IMR-90 (cell line): Measurements from ENCODE around the gene OR11L1. TPM values are rescaled to one million over a fixed set of nuclear protein-coding genes. Genes with fewer than 3 reads are reported as not detected.

Experiments used
- ATAC-seq: fragments of 200-7000 bp; cut with Tn5 transposase; 2 replicates; pipeline ENCODE4 v1.9.1; 2020; ENCODE audit warnings: low read depth, mild to moderate bottlenecking, moderate library complexity
- BruUV-seq: library from RNA; stranded (reverse); fragments of 400-500 nt; replicated peaks from 2 replicates; lab custom pipeline; 2021; lab: Mats Ljungman, UMichigan
- CTCF ChIA-PET: fragments of 300-600 bp; formaldehyde crosslinking; extraction: SDS; loops from one replicate; lab custom pipeline; 2021; ENCODE audit warnings: antibody characterized with exemption; lab: Yijun Ruan, JAX
- POLR2A ChIA-PET: fragments of 300-600 bp; sonication (Branson Sonifier 250); formaldehyde crosslinking; loops from one replicate; lab custom pipeline; 2022; ENCODE audit warnings: antibody characterized with exemption; ENCODE audit not compliant: unreplicated experiment; lab: Charles Lee
- DNase-seq: peaks from one replicate; pipeline ENCODE4 v3.0.0; 2013
- H2AFZ ChIP-seq: replicated peaks from 2 replicates; pipeline ENCODE3; 2013; ENCODE audit warnings: low read length, mild to moderate bottlenecking; ENCODE audit not compliant: poor library complexity
- H2AK5ac ChIP-seq: 2 replicates; pipeline ENCODE4 v1.6.1; 2013; ENCODE audit warnings: low read depth, low read length, inconsistent platforms
- H2AK9ac ChIP-seq: replicated peaks from 2 replicates; pipeline ENCODE3; 2013; ENCODE audit warnings: mild to moderate bottlenecking, low read depth, low read length, moderate library complexity; ENCODE audit not compliant: poor library complexity
- H2BK120ac ChIP-seq: 2 replicates; pipeline ENCODE4 v1.6.1; 2013; ENCODE audit warnings: low read depth, low read length, inconsistent platforms
- H2BK15ac ChIP-seq: 3 replicates; pipeline ENCODE4 v1.6.1; 2013; ENCODE audit warnings: low read depth, low read length, inconsistent platforms
- H2BK20ac ChIP-seq: 2 replicates; pipeline ENCODE4 v1.6.1; 2013; ENCODE audit warnings: low read depth, mild to moderate bottlenecking, inconsistent platforms, low read length, moderate library complexity
- H2BK5ac ChIP-seq: 2 replicates; pipeline ENCODE4 v1.6.1; 2013; ENCODE audit warnings: mild to moderate bottlenecking, low read depth, low read length, inconsistent platforms; ENCODE audit not compliant: poor library complexity, severe bottlenecking
- H3K14ac ChIP-seq: replicated peaks from 2 replicates; pipeline ENCODE4 v1.6.1; 2013; ENCODE audit warnings: low read depth, low read length, inconsistent platforms
- H3K18ac ChIP-seq: 2 replicates; pipeline ENCODE4 v1.6.1; 2013; ENCODE audit warnings: low read depth, low read length, control low read depth
- H3K23ac ChIP-seq: 2 replicates; pipeline ENCODE4 v1.6.1; 2013; ENCODE audit warnings: low read depth, low read length, inconsistent platforms
- H3K27ac ChIP-seq: 2 replicates; pipeline ENCODE4 v1.5.1; 2013; ENCODE audit warnings: mild to moderate bottlenecking, control low read depth, low read length; ENCODE audit not compliant: insufficient read depth
- H3K27me3 ChIP-seq: 2 replicates; pipeline ENCODE4 v1.6.1; 2013; ENCODE audit warnings: low read length; ENCODE audit not compliant: control insufficient read depth, insufficient read depth
- H3K36me3 ChIP-seq: 2 replicates; pipeline ENCODE4 v1.6.1; 2013; ENCODE audit warnings: low read length, mixed read lengths; ENCODE audit not compliant: control insufficient read depth, insufficient read depth
- H3K4ac ChIP-seq: 2 replicates; pipeline ENCODE4 v1.6.1; 2013; ENCODE audit warnings: low read depth, low read length, inconsistent platforms
- H3K4me1 ChIP-seq: 2 replicates; pipeline ENCODE4 v1.6.1; 2013; ENCODE audit warnings: low read length, mixed read lengths; ENCODE audit not compliant: control insufficient read depth, insufficient read depth
- H3K4me2 ChIP-seq: 2 replicates; pipeline ENCODE4 v1.6.1; 2013; ENCODE audit warnings: low read depth, mild to moderate bottlenecking, control low read depth, low read length, moderate library complexity
- H3K4me3 ChIP-seq: 2 replicates; pipeline ENCODE4 v1.5.1; 2013; ENCODE audit warnings: low read depth, mild to moderate bottlenecking, control low read depth, low read length, moderate library complexity; ENCODE audit not compliant: insufficient read depth
- H3K56ac ChIP-seq: 2 replicates; pipeline ENCODE4 v1.6.1; 2013; ENCODE audit warnings: low read length, inconsistent platforms; ENCODE audit not compliant: insufficient read depth; ENCODE audit errors: extremely low read depth
- H3K79me1 ChIP-seq, 2 experiments: 2 replicates each; pipeline ENCODE4 v1.6.1; 2013; ENCODE audit warnings: low read length in 2 of 2, inconsistent platforms in 1 of 2, low read depth in 1 of 2
- H3K9ac ChIP-seq: 2 replicates; pipeline ENCODE4 v1.6.1; 2013; ENCODE audit warnings: low read depth, low read length, control low read depth
- H3K9me1 ChIP-seq: 2 replicates; pipeline ENCODE4 v1.6.1; 2013; ENCODE audit warnings: low read length, inconsistent platforms; ENCODE audit not compliant: insufficient read depth
- H3K9me3 ChIP-seq: 2 replicates; pipeline ENCODE4 v1.6.1; 2013; ENCODE audit warnings: low read length; ENCODE audit not compliant: control insufficient read depth, insufficient read depth
- H4K20me1 ChIP-seq: 2 replicates; pipeline ENCODE4 v1.6.1; 2013; ENCODE audit warnings: low read length, inconsistent platforms; ENCODE audit not compliant: insufficient read depth
- H4K5ac ChIP-seq: 2 replicates; pipeline ENCODE4 v1.6.1; 2013; ENCODE audit warnings: mild to moderate bottlenecking, low read depth, low read length, control low read depth
- H4K8ac ChIP-seq, 2 experiments: 2 replicates each; pipeline ENCODE4 v1.6.1; 2013; ENCODE audit warnings: low read depth in 2 of 2, low read length in 2 of 2, control low read depth in 1 of 2, inconsistent platforms in 1 of 2
- H4K91ac ChIP-seq: 2 replicates; pipeline ENCODE4 v1.6.1; 2013; ENCODE audit warnings: low read depth, low read length, inconsistent platforms; ENCODE audit not compliant: insufficient read depth
- CEBPB ChIP-seq: IDR thresholded peaks from 2 replicates; pipeline ENCODE4 v1.6.1; 2012; ENCODE audit warnings: low read depth, low read length, improper control_type of control experiment
- ELK1 ChIP-seq: fragments of 150-350 bp; IDR thresholded peaks from 2 replicates; pipeline ENCODE4 v1.6.1; 2016; ENCODE audit warnings: low read depth, mild to moderate bottlenecking, low read length, moderate library complexity, borderline replicate concordance
- FOS ChIP-seq: fragments of 150-350 bp; IDR thresholded peaks from 2 replicates; pipeline ENCODE4 v1.6.1; 2016; ENCODE audit warnings: low read depth, low read length
- MAZ ChIP-seq: IDR thresholded peaks from 2 replicates; pipeline ENCODE4 v1.6.1; 2012; ENCODE audit warnings: low read depth, mild to moderate bottlenecking, low read length, improper control_type of control experiment, moderate library complexity, borderline replicate concordance
- MXI1 ChIP-seq: IDR thresholded peaks from 2 replicates; pipeline ENCODE4 v1.6.1; 2012; ENCODE audit warnings: low read depth, mild to moderate bottlenecking, low read length, moderate library complexity, borderline replicate concordance
- POLR2A ChIP-seq: IDR thresholded peaks from 2 replicates; pipeline ENCODE4 v1.6.1; 2012; ENCODE audit warnings: mild to moderate bottlenecking, low read depth, low read length
- RCOR1 ChIP-seq: IDR thresholded peaks from 2 replicates; pipeline ENCODE4 v1.6.1; 2012; ENCODE audit warnings: mild to moderate bottlenecking, low read length, improper control_type of control experiment; ENCODE audit not compliant: insufficient replicate concordance
- RFX5 ChIP-seq: IDR thresholded peaks from 2 replicates; pipeline ENCODE4 v1.8.0; 2012; ENCODE audit warnings: low read depth, mild to moderate bottlenecking, low read length, moderate library complexity
- SMC3 ChIP-seq: fragments of 150-350 bp; IDR thresholded peaks from 2 replicates; pipeline ENCODE4 v1.6.1; 2016; ENCODE audit warnings: low read depth, mild to moderate bottlenecking, antibody characterized with exemption, low read length, moderate library complexity
- USF2 ChIP-seq: fragments of 150-350 bp; IDR thresholded peaks from 2 replicates; pipeline ENCODE4 v1.6.1; 2017; ENCODE audit warnings: mild to moderate bottlenecking, antibody characterized with exemption, low read length, low read depth
- WGBS, 2 experiments: methylation state at CpG; one replicate each; pipeline versions ENCODE4 v1.1.5 to v1.1.7; 2013; ENCODE audit warnings: missing lambda C conversion rate in 2 of 2; ENCODE audit not compliant: insufficient read length in 1 of 2; ENCODE audit errors: extremely low coverage in 2 of 2; 5-methylcytosine and 5-hydroxymethylcytosine counted together
- dilution Hi-C: fragments of 300-500 bp; cut with HindIII; formaldehyde crosslinking; loops from one replicate; pipeline ENCODE4 v1.14.3; 2018; ENCODE audit warnings: low sequenced_read_pairs; ENCODE audit not compliant: unreplicated experiment
- in situ Hi-C: fragments of 300-500 bp; cut with MboI; formaldehyde crosslinking; loops from 3 replicates; pipeline ENCODE4 v1.14.3; 2019; ENCODE audit warnings: low sequenced_read_pairs, inconsistent platforms, mixed read lengths
- intact Hi-C: fragments of 100-400 bp; cut with micrococcal nuclease; formaldehyde crosslinking; loops from 2 replicates; pipeline ENCODE4 v1.10.0; 2022
- polyA plus RNA-seq, 3 experiments: library from polyadenylated mRNA; depleted of rRNA; stranded (reverse); fragments of >200 nt; gene quantifications; 2 replicates each; pipeline ENCODE4 v1.2.3, GENCODE V29; 2012; ENCODE audit warnings: low replicate concordance in 1 of 3
- total RNA-seq: library from RNA; depleted of rRNA; stranded (reverse); fragments of >200 nt; gene quantifications from 2 replicates; pipeline ENCODE4 v1.2.3, GENCODE V29; 2012

OR11L1 gene
- total and polyA plus RNA-seq, 2 of the 4 experiments (the other 2 are of a cell fraction) = not detected

- Histone ChIP-seq H3K18ac (peak within 1 kb of the TSS; percentile 27; the same call in 1 of the 2 replicates), H3K4me1 (no peaks in the 10 kb centered on the region), H3K79me1 (no peaks in the 10 kb centered on the region), H2AFZ (peak within 1 kb of the TSS; percentile 63), H3K27me3 (no peaks in the 10 kb centered on the region), H2AK5ac (no peak within 1 kb of the TSS), H2BK120ac (no peak within 1 kb of the TSS), H4K91ac (no peak within 1 kb of the TSS), H2BK20ac (no peak within 1 kb of the TSS), H3K4me2 (peak within 1 kb of the TSS; percentile 65; the same call in 1 of the 2 replicates), H4K8ac (no peak within 1 kb of the TSS; a peak in 1 of 4 replicates), H3K9me3 (peaks cover 26% of the 10 kb centered on the region), H3K14ac (no peak within 1 kb of the TSS), H4K5ac (no peak within 1 kb of the TSS; the same call in 1 of the 2 replicates), H3K36me3 (no peaks in the 10 kb centered on the region), H3K23ac (no peak within 1 kb of the TSS), H2BK15ac (no peak within 1 kb of the TSS), H2AK9ac (no peak within 1 kb of the TSS), H3K27ac (no peak within 1 kb of the TSS), H4K20me1 (no peaks in the 10 kb centered on the region), H3K4me3 (peak within 1 kb of the TSS; percentile 86), H3K9me1 (no peaks in the 10 kb centered on the region), H3K56ac (no peak within 1 kb of the TSS), H3K9ac (no peak within 1 kb of the TSS), H3K4ac (no peak within 1 kb of the TSS), H2BK5ac (no peak within 1 kb of the TSS)
- CTCF ChIA-PET = no interaction called here
- ATAC-seq (no peak), DNase-seq (no peak)
- intact Hi-C loops = no loop called here
- POLR2A ChIA-PET = no interaction called here
- no peak for TF ChIP-seq RCOR1
- TF ChIP-seq USF2 = no peak
- TF ChIP-seq MXI1 = no peak
- TF ChIP-seq CEBPB = no peak
- no peak for TF ChIP-seq RFX5
- TF ChIP-seq ELK1 = no peak
- no peak for TF ChIP-seq MAZ
- TF ChIP-seq SMC3 = no peak
- no peak for TF ChIP-seq FOS
- TF ChIP-seq POLR2A = no peak
- dilution Hi-C loops = no loop called here
- WGBS, 2 experiments = 8% methylated on average over 36 of the region's 109 CpGs; no CpG with 5 or more reads in 1 of the 2 experiments
- in situ Hi-C loops = no loop called here
- no TSS peak for BruUV-seq
Observed at GRCh38 chr1:247857069-247857984, 15.6 kb upstream of the OR11L1 start, which contains the start of gene TRIM58. TRIM58 (plus strand) TSS chr1:247857187; CDS start chr1:247857247, 60 bp downstream.
